GM12878 (cell line): Measurements from ENCODE around the gene SLC26A1.

Experiments used
- CTCF ChIP-seq, 3 experiments: IDR thresholded peaks in 2 of 3; conservative IDR thresholded peaks in 1 of 3; 2 replicates each; pipeline ENCODE4 v1.5.1; 2011; ENCODE audit warnings: low read depth in 3 of 3, low read length in 3 of 3, mild to moderate bottlenecking in 3 of 3, control low read depth in 2 of 3, moderate library complexity in 2 of 3, inconsistent platforms in 1 of 3, mixed read lengths in 1 of 3; ENCODE audit not compliant: control insufficient read depth in 2 of 3, insufficient read depth in 1 of 3; ENCODE audit errors: extremely low read depth in 1 of 3
- ELK1 ChIP-seq: IDR thresholded peaks from 2 replicates; pipeline ENCODE4 v1.6.1; 2012; ENCODE audit warnings: low read depth, low read length, improper control_type of control experiment
- GABPA ChIP-seq: IDR thresholded peaks from 2 replicates; pipeline ENCODE4 v1.6.1; 2014; ENCODE audit warnings: antibody characterized with exemption, low read depth, mild to moderate bottlenecking, inconsistent platforms
- MAX ChIP-seq: IDR thresholded peaks from 2 replicates; pipeline ENCODE4 v1.6.1; 2012; ENCODE audit warnings: low read depth, low read length, improper control_type of control experiment
- NKRF ChIP-seq: fragments of 450-650 bp; conservative IDR thresholded peaks from 2 replicates; pipeline ENCODE4 v1.6.1; 2017; ENCODE audit warnings: mild to moderate bottlenecking, moderate library complexity
- POLR2A ChIP-seq: IDR thresholded peaks from 2 replicates; pipeline ENCODE4 v1.6.1; 2011; ENCODE audit warnings: low read depth, mild to moderate bottlenecking, low read length
- TCF7 ChIP-seq: IDR thresholded peaks from 2 replicates; pipeline ENCODE4 v1.6.1; 2014; ENCODE audit warnings: antibody characterized with exemption, borderline replicate concordance
- USF2 ChIP-seq: IDR thresholded peaks from 2 replicates; pipeline ENCODE4 v1.6.1; 2011; ENCODE audit warnings: low read depth, low read length, improper control_type of control experiment, borderline replicate concordance

GRCh38 chr4:1029529-1029928 lies 36.3 kb upstream of the SLC26A1 start:
- TF ChIP-seq NKRF: no peak
- no peak for TF ChIP-seq CTCF (IDR thresholded peaks at IDR 0.05 in 2 of 3, conservative IDR thresholded peaks at IDR 0.05 in 1 of 3; ENCODE audit: control insufficient read depth in 2 of 3, extremely low read depth in 1 of 3, insufficient read depth in 1 of 3, low read depth in 3 of 3, low read length in 3 of 3)
- no peak for TF ChIP-seq POLR2A
- TF ChIP-seq GABPA: no peak
- no peak for TF ChIP-seq USF2
- TF ChIP-seq MAX: no peak
- no peak for TF ChIP-seq TCF7
- TF ChIP-seq ELK1: no peak
